Left lung (tissue), 14 donors: Measurements from ENCODE around the gene SERTAD1. TPM values are rescaled to one million over a fixed set of nuclear protein-coding genes. Genes with fewer than 3 reads are reported as not detected.

Experiments used
- ATAC-seq: fragments of 200-7000 bp; cut with Tn5 transposase; one replicate; pipeline ENCODE4 v1.9.1; 2020; ENCODE audit warnings: moderate library complexity
- DNase-seq, 4 donors: peaks; one replicate each; pipeline ENCODE4 v3.0.0-alpha.2; 2013 to 2020
- H3K27ac ChIP-seq, 2 donors: fragments of 200-600 bp; sonication (generic) in 1 of 2; one replicate each; pipeline versions ENCODE4 v1.5.0 to v1.8.0; 2020 to 2021
- H3K27me3 ChIP-seq, 2 donors: fragments of 200-600 bp; sonication (generic) in 1 of 2; one replicate each; pipeline versions ENCODE4 v1.5.0 to v1.8.0; 2020 to 2021
- H3K36me3 ChIP-seq, 2 donors: fragments of 200-600 bp; sonication (generic) in 1 of 2; one replicate each; pipeline versions ENCODE4 v1.5.0 to v1.8.0; 2020 to 2021
- H3K4me1 ChIP-seq, 2 donors: fragments of 200-600 bp; one replicate each; pipeline ENCODE4 v1.8.0; 2021
- H3K4me3 ChIP-seq, 2 donors: fragments of 200-600 bp; sonication (generic) in 1 of 2; one replicate each; pipeline versions ENCODE4 v1.5.0 to v1.8.0; 2020 to 2021; ENCODE audit warnings: mild to moderate bottlenecking in 1 of 2
- H3K9me3 ChIP-seq, 2 donors: fragments of 200-600 bp; sonication (generic) in 1 of 2; one replicate each; pipeline versions ENCODE4 v1.5.0 to v1.8.0; 2020 to 2021
- intact Hi-C, 2 donors: fragments of 100-400 bp; cut with DNase I; formaldehyde crosslinking; loops; one replicate each; pipeline versions ENCODE4 v1.11.2 to v1.14.2; 2022
- long read RNA-seq, 12 donors: library from polyadenylated mRNA in 2 of 12; unstranded in 2 of 12; transcript quantifications; one replicate each; pipeline ENCODE4 v2.0.0 and lab custom pipeline, GENCODE V29; 2019 to 2026
- polyA plus RNA-seq, 6 donors: library from polyadenylated mRNA; unstranded; fragments of 120-200 nt; gene quantifications; one replicate each; pipeline ENCODE4 v1.2.1, GENCODE V29; 2013; ENCODE audit not compliant: insufficient read length in 6 of 6
- total RNA-seq, 2 donors: library from RNA; stranded (reverse); fragmentation: NEBNext Ultra II Directional; extraction: Animal tissue kit (Norgen Biotek cat#: 25700); gene quantifications; one replicate each; pipeline ENCODE4 v1.2.1, GENCODE V29; 2021
- TF ChIP-seq, protein P1 (sequence below), 2 donors: fragments of 200-600 bp; sonication (generic) in 1 of 2; IDR thresholded peaks; one replicate each; pipeline versions ENCODE4 v1.5.0 to v1.8.0; 2021; ENCODE audit warnings: antibody characterized with exemption in 2 of 2
- donor health status: DM: no; HTN: yes; CAD: no.
- donor health status: DM: no; HTN: no; CAD: no.

Gene SERTAD1
- total RNA-seq (10 to 100 TPM; 14.8 to 17.5 TPM), polyA plus RNA-seq (1 to 10 TPM; 4.3 to 7.5 (median 6.3) TPM)
- long read RNA-seq, donor 1, transcript SERTAD1-201 (2 exons, 2,114 nt) = major isoform, 14 of 14 reads
- long read RNA-seq, donor 1, partial matches to known transcripts = 0 of 14 reads
- long read RNA-seq, donor 1, other reads (novel, unspliced or antisense) = 0 of 14 reads
- long read RNA-seq, donor 2, transcript SERTAD1-201 (2 exons, 2,114 nt) = major isoform, 9 of 9 reads
- long read RNA-seq, donor 2, partial matches to known transcripts = 0 of 9 reads
- long read RNA-seq, donor 2, other reads (novel, unspliced or antisense) = 0 of 9 reads
- long read RNA-seq, donor 3, transcript SERTAD1-201 (2 exons, 2,114 nt) = major isoform, 7 of 7 reads
- long read RNA-seq, donor 3, partial matches to known transcripts = 0 of 7 reads
- long read RNA-seq, donor 3, other reads (novel, unspliced or antisense) = 0 of 7 reads
- long read RNA-seq, donor 4, transcript SERTAD1-201 (2 exons, 2,114 nt) = major isoform, 69 of 70 reads
- long read RNA-seq, donor 4, partial matches to known transcripts = 0 of 70 reads
- long read RNA-seq, donor 4, other reads (novel, unspliced or antisense) = 1 of 70 reads
- long read RNA-seq, donor 5, transcript SERTAD1-201 (2 exons, 2,114 nt) = major isoform, 9 of 9 reads
- long read RNA-seq, donor 5, partial matches to known transcripts = 0 of 9 reads
- long read RNA-seq, donor 5, other reads (novel, unspliced or antisense) = 0 of 9 reads
- long read RNA-seq, donor 6, transcript SERTAD1-201 (2 exons, 2,114 nt) = major isoform, 12 of 12 reads
- long read RNA-seq, donor 6, partial matches to known transcripts = 0 of 12 reads
- long read RNA-seq, donor 6, other reads (novel, unspliced or antisense) = 0 of 12 reads
- long read RNA-seq, donor 7, partial matches to known transcripts = 0 of 3 reads
- long read RNA-seq, donor 7, other reads (novel, unspliced or antisense) = 0 of 3 reads
- long read RNA-seq, donor 8, partial matches to known transcripts = 0 of 3 reads
- long read RNA-seq, donor 8, other reads (novel, unspliced or antisense) = 0 of 3 reads
- long read RNA-seq, donor 9 = 0 reads
- long read RNA-seq, donor 10, transcript SERTAD1-201 (2 exons, 2,114 nt) = major isoform, 166 of 166 reads
- long read RNA-seq, donor 10, partial matches to known transcripts = 0 of 166 reads
- long read RNA-seq, donor 10, other reads (novel, unspliced or antisense) = 0 of 166 reads
- long read RNA-seq, donor 11 = 0 reads
- long read RNA-seq, donor 12, transcript SERTAD1-201 (2 exons, 2,114 nt) = major isoform, 8 of 8 reads
- long read RNA-seq, donor 12, partial matches to known transcripts = 0 of 8 reads
- long read RNA-seq, donor 12, other reads (novel, unspliced or antisense) = 0 of 8 reads

DNA sequence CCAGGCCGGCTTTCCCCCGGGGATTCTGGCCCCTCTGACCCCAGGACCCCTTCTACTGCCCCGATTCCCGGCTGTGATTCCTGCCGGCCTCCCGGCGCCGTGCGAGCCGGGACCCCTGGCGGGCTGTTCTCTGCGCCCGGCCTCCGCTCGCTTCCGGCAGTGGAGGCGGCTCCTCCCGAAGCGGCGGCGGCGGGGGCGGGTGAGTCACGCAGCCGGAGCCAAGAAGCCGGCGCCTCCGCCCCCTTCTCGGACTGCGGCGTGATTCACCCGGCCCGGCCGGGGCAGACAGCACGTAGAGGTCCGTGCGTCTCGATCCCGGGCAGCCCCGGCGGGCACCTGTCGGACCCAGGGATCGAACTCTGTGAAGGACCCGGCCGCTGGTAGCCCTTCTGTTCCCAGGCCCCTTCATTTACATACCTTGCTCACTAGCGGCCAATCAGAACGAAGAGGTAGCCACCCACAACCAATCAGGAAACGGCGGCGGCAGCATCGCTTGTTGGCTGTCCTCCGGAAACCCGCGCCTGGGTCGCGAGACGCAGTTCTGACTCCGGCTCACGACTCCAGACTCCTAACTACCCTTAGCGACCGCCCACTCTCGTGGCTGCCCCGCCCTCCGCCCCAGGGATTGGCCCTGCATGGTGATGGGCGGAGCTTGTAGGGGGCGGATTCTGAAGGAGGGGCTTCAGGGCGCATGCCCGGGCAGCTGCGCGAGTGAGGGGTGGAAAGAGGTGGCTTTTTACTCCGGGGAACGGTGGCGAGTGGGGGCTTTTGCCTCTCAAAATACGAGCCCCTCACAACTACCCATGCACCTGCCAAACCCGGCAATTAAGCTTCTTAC lies at the start of gene SERTAD1:
Gene SERTAD1, minus strand, starts transcription at position 543 of the 838 bp plus-strand sequence. CDS start 2,446 bp downstream, outside the sequence.
- Histone ChIP-seq H3K4me1 (peaks cover 26 to 45% of the 10 kb centered on the region in 2 donors), H3K9me3 (no peaks in the 10 kb centered on the region), H3K4me3 (peak within 1 kb of the TSS; percentile 79 to 90), H3K27ac (peak within 1 kb of the TSS; percentile 98 to 100), H3K36me3 (peaks cover 0 to 21% of the 10 kb centered on the region in 2 donors), H3K27me3 (no peaks in the 10 kb centered on the region)
- ATAC-seq = peak; percentile 91
- TF ChIP-seq, protein P1, sequence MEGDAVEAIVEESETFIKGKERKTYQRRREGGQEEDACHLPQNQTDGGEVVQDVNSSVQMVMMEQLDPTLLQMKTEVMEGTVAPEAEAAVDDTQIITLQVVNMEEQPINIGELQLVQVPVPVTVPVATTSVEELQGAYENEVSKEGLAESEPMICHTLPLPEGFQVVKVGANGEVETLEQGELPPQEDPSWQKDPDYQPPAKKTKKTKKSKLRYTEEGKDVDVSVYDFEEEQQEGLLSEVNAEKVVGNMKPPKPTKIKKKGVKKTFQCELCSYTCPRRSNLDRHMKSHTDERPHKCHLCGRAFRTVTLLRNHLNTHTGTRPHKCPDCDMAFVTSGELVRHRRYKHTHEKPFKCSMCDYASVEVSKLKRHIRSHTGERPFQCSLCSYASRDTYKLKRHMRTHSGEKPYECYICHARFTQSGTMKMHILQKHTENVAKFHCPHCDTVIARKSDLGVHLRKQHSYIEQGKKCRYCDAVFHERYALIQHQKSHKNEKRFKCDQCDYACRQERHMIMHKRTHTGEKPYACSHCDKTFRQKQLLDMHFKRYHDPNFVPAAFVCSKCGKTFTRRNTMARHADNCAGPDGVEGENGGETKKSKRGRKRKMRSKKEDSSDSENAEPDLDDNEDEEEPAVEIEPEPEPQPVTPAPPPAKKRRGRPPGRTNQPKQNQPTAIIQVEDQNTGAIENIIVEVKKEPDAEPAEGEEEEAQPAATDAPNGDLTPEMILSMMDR (IDR thresholded peaks at IDR 0.05) = peak; percentile 73 to 74
- DNase-seq = peak; percentile 99 to 100 (median 100)
- intact Hi-C loops = no loop called here

DNA sequence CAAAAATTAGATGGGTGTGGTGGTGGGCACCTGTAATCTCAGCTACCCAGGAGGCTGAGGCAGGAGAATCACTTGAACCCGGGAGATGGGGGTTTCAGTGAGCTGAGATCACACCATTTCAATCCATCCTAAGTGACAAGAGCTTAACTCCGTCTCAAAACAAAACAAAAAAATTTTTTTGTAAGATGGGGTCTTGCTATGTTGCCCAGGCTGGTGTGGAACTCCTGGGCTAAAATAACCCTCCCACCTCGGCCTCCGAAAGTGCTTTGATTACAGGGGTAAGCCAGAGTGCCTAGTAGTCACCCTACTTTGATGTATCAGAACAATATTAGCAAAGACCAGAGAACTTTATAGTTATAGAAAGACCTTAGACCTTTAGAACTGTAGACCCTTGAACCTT lies 48.9 kb upstream of the SERTAD1 start:
- H3K27me3 ChIP-seq = peaks cover 0 to 2% of the 10 kb centered on the region in 2 donors
- DNase-seq (no peak), ATAC-seq (no peak)
- TF ChIP-seq, protein P1 (IDR thresholded peaks at IDR 0.05) = no peak
- H3K4me3 ChIP-seq = no peak overlapping the region
- no peaks in the 10 kb centered on the region for H3K4me1 ChIP-seq
- intact Hi-C loops = no loop called here
- H3K27ac ChIP-seq = no peak overlapping the region
- no peaks in the 10 kb centered on the region for H3K9me3 ChIP-seq
- no peaks in the 10 kb centered on the region for H3K36me3 ChIP-seq

DNA sequence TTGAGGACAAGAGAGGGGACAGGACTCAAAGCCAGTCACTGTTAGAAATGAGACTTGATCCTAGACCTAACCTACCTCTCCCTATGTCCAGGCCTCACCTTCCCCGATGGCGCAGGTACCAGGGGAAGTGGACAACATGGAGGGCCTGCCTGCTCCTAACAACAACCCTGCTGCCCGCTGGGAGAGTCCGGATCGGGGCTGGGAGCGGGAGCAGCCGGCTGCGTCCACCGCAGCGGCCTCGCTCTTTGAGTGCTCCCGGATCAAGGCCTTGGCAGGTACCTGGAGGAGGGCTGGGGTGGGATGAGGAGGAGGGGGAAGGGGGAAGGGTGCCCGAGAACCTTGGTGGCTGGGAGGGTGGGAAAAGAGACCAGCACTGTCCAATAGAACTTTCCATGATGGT lies 46.7 kb upstream of the SERTAD1 start:
- Histone ChIP-seq H3K4me3 (no peak overlapping the region), H3K4me1 (no peaks in the 10 kb centered on the region), H3K36me3 (no peaks in the 10 kb centered on the region), H3K27ac (no peak overlapping the region), H3K9me3 (no peaks in the 10 kb centered on the region), H3K27me3 (peaks cover 0 to 23% of the 10 kb centered on the region in 2 donors)
- ATAC-seq (no peak), DNase-seq (no peak)
- intact Hi-C loops = no loop called here
- TF ChIP-seq, protein P1 (IDR thresholded peaks at IDR 0.05) = no peak

- no peak overlapping the region for H3K27ac ChIP-seq
- no peaks in the 10 kb centered on the region for H3K9me3 ChIP-seq
- DNase-seq (no peak), ATAC-seq (no peak)
- peaks cover 7 to 11% of the 10 kb centered on the region in 2 donors for H3K4me1 ChIP-seq
- intact Hi-C loops = no loop called here
- TF ChIP-seq, protein P1 (IDR thresholded peaks at IDR 0.05) = no peak
- H3K36me3 ChIP-seq = no peaks in the 10 kb centered on the region
- no peak overlapping the region for H3K4me3 ChIP-seq
- H3K27me3 ChIP-seq = peaks cover 0 to 37% of the 10 kb centered on the region in 2 donors
Observed at GRCh38 chr19:40471111-40471510, 45.3 kb upstream of the SERTAD1 start.
